HG02571 (cell line): ENCODE data around the gene C4orf50.
"Not testable (repeated sequence)": the region's sequence is repeated elsewhere in the genome, so short reads cannot be mapped to it uniquely, and the experiment has no call there.

Source experiments
- ATAC-seq: cut with Tn5 transposase; IDR thresholded peaks from one replicate; pipeline ENCODE4 v1.9.1; 2021; ENCODE audit warnings: mild to moderate bottlenecking, moderate library complexity; ENCODE audit not compliant: unreplicated experiment

C4orf50 gene

GRCh38 chr4:5995901-5996623, 22.2 kb downstream of the C4orf50 start:
- no peak for ATAC-seq

DNA sequence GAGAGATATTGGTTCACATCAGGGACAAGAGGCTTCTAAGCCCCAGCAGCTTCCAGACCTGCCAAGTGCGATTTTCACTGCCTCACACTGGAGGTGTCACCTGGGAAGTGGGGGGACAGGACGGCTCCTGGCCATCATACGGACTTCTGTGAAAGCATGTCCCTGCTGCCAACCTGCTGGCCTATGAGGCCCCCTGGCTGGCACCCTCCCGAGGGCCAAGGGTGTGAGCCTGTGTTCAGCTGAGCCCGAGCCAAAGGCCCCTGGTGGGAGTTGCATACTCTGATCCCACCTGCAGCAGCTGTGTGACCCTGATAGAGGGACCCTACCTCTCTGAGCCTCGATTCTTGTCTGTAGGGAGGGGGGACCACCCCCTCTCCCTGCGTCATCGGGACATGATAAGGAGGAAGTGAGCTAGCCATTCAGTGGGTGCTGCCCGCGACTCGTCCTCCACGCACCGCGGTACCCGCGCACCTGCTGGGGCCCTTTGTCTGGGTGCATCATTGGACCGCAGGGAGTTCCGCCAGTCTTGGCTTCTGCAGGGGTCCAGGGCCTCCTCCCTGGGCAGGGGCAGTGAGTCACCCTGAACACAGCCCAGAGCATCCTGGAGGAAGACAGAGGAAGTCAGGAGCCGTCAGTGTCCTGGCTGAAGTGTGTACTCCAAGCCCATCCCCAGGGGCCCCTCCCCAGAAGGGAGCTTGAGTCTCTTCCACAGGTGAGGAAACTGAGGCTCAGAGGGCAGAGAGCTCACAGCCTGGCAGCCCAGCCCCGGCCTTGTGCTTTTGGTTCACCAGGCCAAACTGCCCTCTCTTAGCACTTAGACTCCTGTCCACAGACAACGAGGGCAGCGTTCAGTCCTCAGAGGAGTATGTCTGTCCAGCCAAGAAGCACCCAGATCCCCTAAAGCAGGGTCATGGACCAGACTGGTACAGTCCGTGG, 24.1 kb downstream of the C4orf50 start:
- ATAC-seq: no peak

GRCh38 chr4:5993346-5993745, 24.9 kb downstream of the C4orf50 start:
- ATAC-seq: not testable (repeated sequence)

DNA sequence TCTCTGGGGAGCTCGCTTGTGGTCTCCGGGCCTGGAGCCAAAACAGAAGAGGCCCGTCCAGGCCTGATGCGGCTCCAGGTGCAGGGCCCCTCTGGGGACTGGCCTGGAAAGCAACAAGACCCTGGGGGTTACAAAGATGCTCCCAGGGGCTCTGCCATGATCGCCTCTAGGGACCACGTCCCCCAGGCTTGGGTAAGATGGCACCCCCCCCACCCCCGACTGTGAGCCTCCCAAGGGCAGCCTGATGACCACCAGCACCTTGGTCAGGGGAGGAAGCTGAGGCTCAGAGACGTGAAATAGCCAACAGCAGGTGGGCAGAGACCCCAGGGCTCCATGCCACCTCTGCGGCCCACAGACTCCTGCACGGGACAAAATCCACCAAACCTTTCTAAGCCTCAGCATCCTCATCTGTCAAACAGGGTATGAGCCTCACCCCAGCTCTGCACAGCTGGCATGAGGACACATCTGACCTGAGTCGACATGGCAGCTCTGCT, 25.4 kb downstream of the C4orf50 start:
- ATAC-seq: no peak

- ATAC-seq: no peak
These were observed 25.9 kb downstream of the C4orf50 start for GRCh38 chr4:5992171-5992827.

- ATAC-seq: no peak
These were observed 26.8 kb downstream of the C4orf50 start for GRCh38 chr4:5991405-5991804.

DNA sequence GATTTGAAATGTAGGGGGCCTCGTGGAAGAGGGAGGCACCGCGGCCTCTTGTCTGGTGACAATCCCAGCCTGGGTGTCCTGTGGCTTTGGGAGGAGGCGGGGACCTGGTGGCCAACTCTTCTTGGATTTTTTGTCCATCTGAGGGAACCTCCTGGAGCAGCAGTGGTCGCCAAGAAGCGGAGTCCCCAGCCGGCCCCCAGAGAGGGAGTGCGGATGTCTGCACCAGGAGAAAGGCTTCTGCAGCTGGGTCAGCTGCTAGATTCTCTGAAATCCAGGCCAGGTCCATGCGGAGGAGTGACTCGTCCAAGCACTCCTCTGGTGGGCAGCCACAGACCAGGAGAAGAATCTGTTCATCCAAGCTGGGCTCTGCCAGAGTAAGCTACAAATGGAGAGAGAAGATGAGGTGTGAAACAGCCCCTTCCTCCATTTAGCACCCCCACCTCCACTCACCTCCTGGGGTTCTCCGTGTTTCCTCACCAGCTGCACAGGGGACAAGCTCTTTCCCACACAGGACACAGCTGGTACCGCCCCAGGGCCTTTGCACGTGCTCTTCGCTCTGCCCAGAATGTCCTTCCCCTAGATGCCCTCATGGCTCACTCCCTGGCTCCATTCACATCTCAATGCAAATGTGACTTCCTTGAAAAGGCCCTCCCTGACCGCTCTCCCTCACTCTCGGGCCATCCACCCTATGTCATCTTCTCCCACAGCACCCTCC, 27.6 kb downstream of the C4orf50 start:
- ATAC-seq: no peak

GRCh38 chr4:5989236-5990225, 28.7 kb downstream of the C4orf50 start:
- ATAC-seq: no peak

DNA sequence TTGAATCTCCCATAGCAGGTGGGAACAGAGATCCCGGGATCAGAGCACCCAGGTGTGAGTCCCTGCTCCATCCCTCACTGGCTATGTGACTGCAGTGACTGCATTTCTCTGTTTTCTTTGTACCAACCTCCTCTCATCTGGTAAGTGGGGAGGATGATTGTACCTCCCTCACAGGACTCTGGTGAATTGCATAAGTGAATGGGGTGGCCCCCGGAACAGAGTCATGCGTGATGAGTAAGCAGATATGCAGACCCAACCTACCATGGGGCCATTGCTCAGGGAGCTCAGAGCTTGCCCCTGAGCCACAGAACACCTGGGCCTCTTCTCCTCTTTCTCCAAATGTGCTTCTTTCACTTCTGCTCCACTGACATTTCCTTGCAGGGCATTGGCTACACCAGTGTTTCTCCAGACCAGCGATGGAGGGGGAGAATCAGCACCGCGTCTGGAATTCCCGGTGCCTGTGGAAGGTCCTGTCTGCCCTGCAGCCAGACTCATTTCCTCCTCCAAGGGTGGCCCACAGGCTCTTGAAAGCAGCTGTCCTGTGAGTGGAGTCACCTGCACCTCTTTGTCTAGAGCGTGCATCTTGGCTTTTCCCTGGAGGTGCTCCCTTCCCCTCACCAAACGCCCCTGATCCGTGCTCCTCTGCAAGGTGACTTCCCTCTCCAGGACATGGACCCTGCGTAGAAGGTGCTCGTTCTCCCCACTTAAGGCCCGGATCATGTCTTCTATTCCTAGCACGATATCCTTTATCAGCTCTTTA, 30.0 kb downstream of the C4orf50 start:
- ATAC-seq: no peak

- ATAC-seq: no peak
These were observed 33.4 kb downstream of the C4orf50 start for GRCh38 chr4:5984843-5985242.

GRCh38 chr4:5982156-5982973, 35.9 kb downstream of the C4orf50 start:
- no peak for ATAC-seq

GRCh38 chr4:5980436-5981155, 37.6 kb downstream of the C4orf50 start:
- no peak for ATAC-seq

- ATAC-seq: no peak
These were observed 38.2 kb downstream of the C4orf50 start for GRCh38 chr4:5979981-5980380.

DNA sequence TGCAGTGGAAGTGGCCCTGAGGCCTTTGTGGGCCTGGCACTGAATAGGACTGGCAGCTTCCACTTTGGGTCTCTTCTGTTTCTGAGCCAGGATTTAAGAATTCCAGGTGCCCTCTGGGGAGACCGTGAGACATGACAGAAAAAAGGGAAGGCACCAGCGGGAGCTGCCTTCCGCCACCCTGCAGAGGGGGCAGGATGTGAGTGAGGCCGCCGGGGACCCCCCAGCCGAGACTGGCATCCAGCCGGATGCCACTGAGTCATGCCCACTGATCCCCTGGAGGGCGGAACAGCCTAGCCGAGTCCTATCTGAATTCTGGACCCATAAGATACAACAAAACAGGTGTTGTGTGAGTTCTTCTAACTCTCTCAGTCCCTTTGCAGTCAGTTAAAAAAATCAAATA, 41.3 kb downstream of the C4orf50 start:
- ATAC-seq: no peak

DNA sequence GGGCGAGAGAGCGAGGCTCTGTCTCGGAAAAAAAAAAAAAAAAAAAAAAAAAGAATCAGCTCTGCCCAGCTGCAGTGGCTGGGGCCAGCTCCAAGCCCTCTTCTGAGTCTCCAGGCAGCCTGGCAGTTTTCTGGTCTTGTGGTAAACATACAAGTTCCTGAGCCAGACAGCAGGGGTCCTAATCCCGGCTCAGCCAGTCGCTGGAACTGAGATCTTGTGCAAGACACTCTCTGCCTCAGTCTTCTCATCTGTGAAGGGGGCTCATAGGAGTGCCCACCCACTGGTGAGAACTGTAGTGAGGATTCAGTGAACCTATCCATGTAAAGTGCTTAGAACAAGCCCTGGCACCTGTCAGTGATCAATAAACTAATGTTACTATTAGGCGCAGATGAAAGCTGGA, 41.8 kb downstream of the C4orf50 start:
- ATAC-seq: no peak

- no peak for ATAC-seq
These were observed 43.9 kb downstream of the C4orf50 start for GRCh38 chr4:5974321-5974720.

DNA sequence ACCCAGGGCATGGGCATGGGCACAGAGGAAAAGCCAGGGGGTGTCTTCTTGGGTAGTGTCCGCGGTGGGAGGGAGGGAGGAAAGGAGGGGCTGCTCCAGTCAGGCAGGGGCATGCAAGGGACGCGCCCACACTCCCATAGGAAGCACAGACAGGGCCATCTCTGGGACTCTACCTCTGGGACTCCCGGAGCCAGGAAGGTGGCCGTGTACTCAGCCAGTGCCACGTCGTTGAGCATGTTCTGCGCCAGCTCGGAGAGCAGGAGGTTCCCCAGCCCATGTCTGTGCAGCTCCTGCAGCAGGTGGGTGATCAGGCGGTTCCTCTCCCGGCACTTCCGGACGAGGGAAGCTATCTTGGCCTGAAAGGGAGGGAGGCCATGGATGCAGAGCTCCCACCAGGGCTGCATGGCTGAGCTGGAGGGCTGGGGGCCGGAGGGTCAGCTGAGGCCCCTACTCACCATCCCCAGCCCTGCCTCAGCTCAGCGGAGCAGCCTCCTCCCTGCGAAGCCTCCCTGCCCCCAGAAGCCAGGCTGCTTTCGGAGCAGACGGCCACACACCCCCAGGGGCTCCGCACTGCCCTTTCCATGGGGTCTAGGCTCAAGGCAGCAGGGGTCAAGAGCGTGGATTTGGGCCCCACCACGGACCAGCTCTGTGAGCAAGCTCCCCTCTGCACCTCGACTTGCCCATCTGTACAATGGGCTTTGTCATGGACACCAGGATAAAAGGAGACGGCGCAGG, 44.6 kb downstream of the C4orf50 start:
- ATAC-seq: no peak
